Inflammatory macrophage treated with lipopolysaccharide for 4 hours (primary cell): ENCODE data around the gene PARVA.

ENCODE experiments used
- DNase-seq: peaks from one replicate; pipeline ENCODE4 v3.0.0-alpha.2; 2020

The PARVA gene

DNA sequence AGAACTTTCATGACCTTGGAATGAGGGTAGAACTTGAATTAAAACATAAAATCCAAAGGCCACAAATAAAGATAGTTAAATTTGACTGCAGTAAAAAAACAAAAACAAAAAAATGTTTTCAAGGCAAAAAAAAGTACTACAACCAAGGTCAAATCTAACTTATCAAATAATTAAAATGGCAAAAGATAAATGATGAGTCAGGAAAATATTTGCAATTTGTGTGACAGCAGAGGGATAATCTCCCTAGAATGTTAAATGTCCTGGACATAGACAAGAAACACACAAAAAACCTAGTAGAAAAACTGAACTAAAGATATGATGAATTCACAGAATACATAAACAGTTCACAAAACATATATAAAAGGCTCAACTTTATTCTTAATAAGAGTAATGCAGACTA is 186.6 kb downstream of the PARVA start:
- no peak for DNase-seq

DNA sequence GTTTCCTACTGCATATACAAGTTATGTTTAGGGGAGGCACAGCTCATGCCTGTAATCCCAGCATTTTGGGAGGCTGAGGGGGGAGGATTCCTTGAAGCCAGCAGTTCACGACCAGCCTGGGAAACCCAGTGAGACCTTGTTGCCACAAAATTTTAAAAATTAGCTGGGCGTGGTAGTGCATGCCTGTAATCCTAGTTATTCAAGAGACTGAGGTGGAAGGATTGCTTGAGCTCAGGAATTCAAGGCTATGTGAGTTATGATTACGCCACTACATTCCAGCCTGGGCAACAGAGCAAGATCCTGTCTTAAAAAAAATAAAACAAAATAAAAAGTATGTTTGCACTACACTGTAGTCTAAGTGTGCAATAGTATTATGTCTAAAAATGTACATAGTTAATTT is 188.0 kb downstream of the PARVA start:
- no peak for DNase-seq

DNA sequence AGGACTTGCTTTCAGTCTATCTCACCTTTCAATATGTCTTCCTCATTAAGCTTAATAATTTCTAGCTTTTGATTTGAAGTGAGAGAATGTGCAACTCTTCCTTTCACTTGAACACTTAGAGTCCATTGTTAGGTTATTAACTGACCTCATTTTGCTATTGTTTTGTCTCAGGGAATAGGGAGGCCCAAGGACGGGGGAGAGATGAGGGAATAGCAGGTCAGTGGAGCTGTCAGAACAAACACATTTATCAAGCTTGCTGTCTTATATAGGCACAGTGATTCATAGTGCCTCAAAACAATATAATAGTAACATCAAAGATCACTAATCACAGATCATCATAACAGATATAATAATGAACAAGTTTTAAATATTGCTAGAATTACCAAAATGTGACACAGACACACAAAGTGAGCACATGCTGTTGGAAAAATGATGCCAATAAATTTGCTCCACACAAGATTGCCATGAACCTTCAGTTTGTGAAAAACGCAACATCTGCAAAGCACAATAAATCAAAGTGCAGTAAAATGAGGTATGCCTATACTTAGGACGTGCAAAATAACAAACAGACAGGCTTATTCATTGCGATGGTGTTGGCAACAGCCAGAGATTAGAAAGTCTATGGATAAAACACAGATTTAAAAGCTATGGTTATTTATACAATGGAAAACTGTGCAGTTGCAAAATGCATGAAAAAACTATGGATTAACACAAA is 190.5 kb downstream of the PARVA start:
- DNase-seq, result no peak

DNA sequence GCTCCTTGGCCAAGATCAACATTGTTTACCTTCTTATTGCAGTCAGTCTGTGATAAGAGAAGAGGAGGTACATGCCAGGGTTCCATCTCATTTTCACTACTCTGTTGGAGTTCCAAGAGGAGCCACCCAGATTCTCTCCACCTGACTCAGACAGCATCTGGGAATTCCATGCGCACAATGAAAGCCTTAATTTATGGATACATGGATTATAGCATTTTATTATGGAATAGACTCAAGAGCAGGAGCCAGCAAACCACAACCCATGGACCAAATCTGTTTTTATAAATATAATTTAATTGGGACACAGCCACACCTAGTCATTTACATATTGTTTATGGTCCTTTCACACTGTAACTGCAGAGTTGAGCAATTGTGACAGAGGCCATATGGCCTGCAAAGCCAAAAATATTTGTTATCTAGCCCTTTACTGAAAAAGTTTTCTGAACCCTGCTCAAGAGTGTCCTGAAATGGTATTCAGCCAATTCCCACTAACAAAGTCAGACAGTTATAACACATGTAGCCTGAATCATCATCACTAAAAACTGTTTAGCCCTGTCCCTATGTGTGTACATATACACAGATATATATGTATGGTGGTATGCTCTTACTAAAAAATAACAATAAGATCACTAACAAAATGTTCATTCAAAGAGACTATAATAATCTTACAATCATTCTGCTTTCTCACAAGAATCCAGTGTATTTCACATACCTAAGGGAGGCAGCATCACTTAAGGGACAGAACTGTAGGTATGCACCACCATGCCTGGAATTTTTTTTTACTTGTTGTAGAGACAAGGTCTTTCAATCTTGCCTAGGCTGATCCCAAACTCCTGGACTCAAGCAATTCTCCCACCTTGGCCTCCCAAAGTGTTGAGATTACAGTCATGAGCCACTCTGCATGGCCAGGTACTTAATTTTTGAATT is 192.4 kb downstream of the PARVA start:
- DNase-seq, result no peak

DNA sequence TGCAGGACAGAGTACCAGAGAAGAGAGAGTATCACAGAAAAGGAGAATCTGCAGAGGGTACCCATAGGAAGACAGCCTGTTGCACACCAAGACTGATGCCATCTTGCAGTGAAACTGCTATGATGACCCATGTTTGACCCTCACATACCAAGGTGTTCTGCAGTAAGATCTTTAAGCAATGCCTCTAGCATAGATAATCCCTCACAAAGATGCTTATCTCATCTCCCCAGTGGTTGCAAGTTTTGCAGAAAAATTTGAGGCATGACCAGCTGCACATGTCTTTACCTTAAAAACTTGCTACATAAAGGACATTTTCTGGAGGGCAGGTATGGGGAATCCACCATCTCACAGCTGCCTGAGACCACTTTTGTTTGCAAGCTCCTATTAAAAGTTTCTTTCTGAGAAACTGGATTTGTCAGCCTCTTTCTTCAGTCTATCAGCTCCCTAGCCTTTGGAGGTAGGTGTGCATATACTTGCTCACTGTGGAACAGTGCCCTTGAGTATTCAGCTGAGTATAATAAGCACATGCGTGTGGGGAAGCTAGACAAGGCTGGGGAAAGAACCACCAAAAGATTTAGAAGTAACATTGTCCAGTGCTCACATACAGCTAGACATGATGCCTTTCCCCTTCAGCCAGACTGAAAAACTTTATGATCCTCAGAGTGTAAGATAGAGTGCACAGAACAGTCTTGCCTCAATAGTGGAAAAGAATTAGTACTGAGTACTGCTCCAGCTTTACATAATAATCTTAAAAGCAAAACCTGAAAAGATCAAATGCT is 196.5 kb downstream of the PARVA start:
- no peak for DNase-seq

DNA sequence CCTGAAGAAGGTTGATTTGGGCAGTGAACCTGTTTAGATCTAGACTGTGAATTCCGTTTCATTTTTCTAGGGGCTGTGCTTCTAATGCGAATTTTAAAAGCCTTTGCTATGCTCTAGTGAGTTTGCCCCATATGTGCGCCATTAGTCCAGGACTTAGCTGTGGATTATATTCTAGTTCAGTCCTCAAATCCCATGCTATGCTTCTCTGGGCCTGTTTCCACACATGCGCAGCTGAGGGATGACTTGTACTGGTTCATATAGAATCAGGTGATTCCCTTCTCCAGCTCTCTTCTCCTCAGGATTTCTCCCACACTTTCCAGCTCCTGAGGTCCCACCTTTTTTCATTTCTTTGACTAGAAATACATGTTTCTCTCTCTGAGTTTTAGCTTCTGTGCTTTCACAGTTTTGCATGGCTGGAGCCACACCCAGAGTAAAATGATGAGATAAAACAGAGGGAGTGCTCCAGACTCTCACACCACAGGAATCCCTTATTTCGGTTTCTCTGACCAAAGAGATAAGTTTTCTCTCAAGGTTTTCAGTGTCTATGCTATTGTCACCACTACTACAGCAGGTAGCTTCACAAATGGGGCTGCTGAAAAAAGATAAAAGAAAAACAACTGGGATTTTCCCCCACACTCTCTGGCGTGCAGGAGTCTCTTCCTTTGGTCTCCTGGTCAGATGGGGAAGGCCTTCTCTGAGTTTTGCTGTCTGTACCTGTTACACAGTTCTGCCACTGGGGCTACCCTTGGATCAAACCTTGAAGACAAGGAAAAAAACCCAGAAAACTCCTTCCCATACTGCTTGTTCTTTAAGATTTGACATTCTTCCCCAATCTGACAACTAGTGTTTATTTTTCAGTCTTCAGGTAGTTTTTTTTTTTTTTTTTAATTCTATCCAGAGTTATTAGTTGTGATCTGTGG is 200.6 kb downstream of the PARVA start:
- no peak for DNase-seq

DNA sequence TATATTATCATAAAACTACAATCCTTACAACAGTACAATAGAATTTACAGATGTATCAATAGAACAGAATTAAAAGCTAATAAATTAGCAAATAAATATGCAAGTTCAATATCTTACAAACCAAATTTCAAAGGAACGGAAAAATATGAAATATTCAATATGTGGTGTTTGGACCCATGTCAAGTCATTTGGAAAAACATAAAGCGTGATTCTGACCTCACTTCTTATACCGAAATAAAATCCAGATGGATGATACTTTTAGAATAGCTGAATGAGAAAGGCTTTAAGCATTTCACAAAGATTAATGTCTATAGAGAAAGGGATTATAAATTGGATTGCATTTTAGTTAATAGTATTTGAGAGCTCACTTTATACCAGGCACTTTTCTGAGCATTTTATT is 204.0 kb downstream of the PARVA start:
- no peak for DNase-seq

DNA sequence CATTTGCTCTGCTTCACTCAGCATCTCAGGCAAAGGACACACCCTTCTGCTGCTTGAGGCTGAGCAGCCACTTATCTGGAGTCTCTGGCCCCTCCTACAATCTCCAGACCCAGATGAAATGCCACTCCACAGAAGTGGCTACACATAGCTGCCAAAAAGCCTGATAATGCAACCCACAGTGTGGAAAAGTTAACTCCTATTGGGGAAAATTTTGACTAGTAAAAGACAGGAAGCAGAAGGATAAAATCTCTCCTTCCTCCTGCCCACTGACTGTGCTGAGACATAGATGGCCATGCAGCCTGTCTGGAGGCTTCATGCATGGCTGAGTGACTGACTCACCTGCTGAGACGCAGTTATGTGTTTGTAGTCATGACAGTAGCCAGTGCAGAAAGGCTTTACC is 204.6 kb downstream of the PARVA start:
- no peak for DNase-seq
